IMR-90 (cell line): ENCODE data around the gene CACNB3. TPM values are rescaled to one million over a fixed set of nuclear protein-coding genes. Genes with fewer than 3 reads are reported as not detected.
"Not testable (repeated sequence)": the region's sequence is repeated elsewhere in the genome, so short reads cannot be mapped to it uniquely, and the experiment has no call there.

Experiments
- ATAC-seq: fragments of 200-7000 bp; cut with Tn5 transposase; 2 replicates; pipeline ENCODE4 v1.9.1; 2020; ENCODE audit warnings: low read depth, mild to moderate bottlenecking, moderate library complexity
- BruUV-seq: library from RNA; stranded (reverse); fragments of 400-500 nt; replicated peaks from 2 replicates; lab custom pipeline; 2021; lab: Mats Ljungman, UMichigan
- CTCF ChIA-PET: fragments of 300-600 bp; formaldehyde crosslinking; extraction: SDS; loops from one replicate; lab custom pipeline; 2021; ENCODE audit warnings: antibody characterized with exemption; lab: Yijun Ruan, JAX
- POLR2A ChIA-PET: fragments of 300-600 bp; sonication (Branson Sonifier 250); formaldehyde crosslinking; loops from one replicate; lab custom pipeline; 2022; ENCODE audit warnings: antibody characterized with exemption; ENCODE audit not compliant: unreplicated experiment; lab: Charles Lee
- DNase-seq: peaks from one replicate; pipeline ENCODE4 v3.0.0; 2013
- H2AFZ ChIP-seq: replicated peaks from 2 replicates; pipeline ENCODE3; 2013; ENCODE audit warnings: low read length, mild to moderate bottlenecking; ENCODE audit not compliant: poor library complexity
- H2AK5ac ChIP-seq: 2 replicates; pipeline ENCODE4 v1.6.1; 2013; ENCODE audit warnings: low read depth, low read length, inconsistent platforms
- H2AK9ac ChIP-seq: replicated peaks from 2 replicates; pipeline ENCODE3; 2013; ENCODE audit warnings: mild to moderate bottlenecking, low read depth, low read length, moderate library complexity; ENCODE audit not compliant: poor library complexity
- H2BK120ac ChIP-seq: 2 replicates; pipeline ENCODE4 v1.6.1; 2013; ENCODE audit warnings: low read depth, low read length, inconsistent platforms
- H2BK15ac ChIP-seq: 3 replicates; pipeline ENCODE4 v1.6.1; 2013; ENCODE audit warnings: low read depth, low read length, inconsistent platforms
- H2BK20ac ChIP-seq: 2 replicates; pipeline ENCODE4 v1.6.1; 2013; ENCODE audit warnings: low read depth, mild to moderate bottlenecking, inconsistent platforms, low read length, moderate library complexity
- H2BK5ac ChIP-seq: 2 replicates; pipeline ENCODE4 v1.6.1; 2013; ENCODE audit warnings: mild to moderate bottlenecking, low read depth, low read length, inconsistent platforms; ENCODE audit not compliant: poor library complexity, severe bottlenecking
- H3K14ac ChIP-seq: replicated peaks from 2 replicates; pipeline ENCODE4 v1.6.1; 2013; ENCODE audit warnings: low read depth, low read length, inconsistent platforms
- H3K18ac ChIP-seq: 2 replicates; pipeline ENCODE4 v1.6.1; 2013; ENCODE audit warnings: low read depth, low read length, control low read depth
- H3K23ac ChIP-seq: 2 replicates; pipeline ENCODE4 v1.6.1; 2013; ENCODE audit warnings: low read depth, low read length, inconsistent platforms
- H3K27ac ChIP-seq: 2 replicates; pipeline ENCODE4 v1.5.1; 2013; ENCODE audit warnings: mild to moderate bottlenecking, control low read depth, low read length; ENCODE audit not compliant: insufficient read depth
- H3K27me3 ChIP-seq: 2 replicates; pipeline ENCODE4 v1.6.1; 2013; ENCODE audit warnings: low read length; ENCODE audit not compliant: control insufficient read depth, insufficient read depth
- H3K36me3 ChIP-seq: 2 replicates; pipeline ENCODE4 v1.6.1; 2013; ENCODE audit warnings: low read length, mixed read lengths; ENCODE audit not compliant: control insufficient read depth, insufficient read depth
- H3K4ac ChIP-seq: 2 replicates; pipeline ENCODE4 v1.6.1; 2013; ENCODE audit warnings: low read depth, low read length, inconsistent platforms
- H3K4me1 ChIP-seq: 2 replicates; pipeline ENCODE4 v1.6.1; 2013; ENCODE audit warnings: low read length, mixed read lengths; ENCODE audit not compliant: control insufficient read depth, insufficient read depth
- H3K4me2 ChIP-seq: 2 replicates; pipeline ENCODE4 v1.6.1; 2013; ENCODE audit warnings: low read depth, mild to moderate bottlenecking, control low read depth, low read length, moderate library complexity
- H3K4me3 ChIP-seq: 2 replicates; pipeline ENCODE4 v1.5.1; 2013; ENCODE audit warnings: low read depth, mild to moderate bottlenecking, control low read depth, low read length, moderate library complexity; ENCODE audit not compliant: insufficient read depth
- H3K56ac ChIP-seq: 2 replicates; pipeline ENCODE4 v1.6.1; 2013; ENCODE audit warnings: low read length, inconsistent platforms; ENCODE audit not compliant: insufficient read depth; ENCODE audit errors: extremely low read depth
- H3K79me1 ChIP-seq, 2 experiments: 2 replicates each; pipeline ENCODE4 v1.6.1; 2013; ENCODE audit warnings: low read length in 2 of 2, inconsistent platforms in 1 of 2, low read depth in 1 of 2
- H3K9ac ChIP-seq: 2 replicates; pipeline ENCODE4 v1.6.1; 2013; ENCODE audit warnings: low read depth, low read length, control low read depth
- H3K9me1 ChIP-seq: 2 replicates; pipeline ENCODE4 v1.6.1; 2013; ENCODE audit warnings: low read length, inconsistent platforms; ENCODE audit not compliant: insufficient read depth
- H3K9me3 ChIP-seq: 2 replicates; pipeline ENCODE4 v1.6.1; 2013; ENCODE audit warnings: low read length; ENCODE audit not compliant: control insufficient read depth, insufficient read depth
- H4K20me1 ChIP-seq: 2 replicates; pipeline ENCODE4 v1.6.1; 2013; ENCODE audit warnings: low read length, inconsistent platforms; ENCODE audit not compliant: insufficient read depth
- H4K5ac ChIP-seq: 2 replicates; pipeline ENCODE4 v1.6.1; 2013; ENCODE audit warnings: mild to moderate bottlenecking, low read depth, low read length, control low read depth
- H4K8ac ChIP-seq, 2 experiments: 2 replicates each; pipeline ENCODE4 v1.6.1; 2013; ENCODE audit warnings: low read depth in 2 of 2, low read length in 2 of 2, control low read depth in 1 of 2, inconsistent platforms in 1 of 2
- H4K91ac ChIP-seq: 2 replicates; pipeline ENCODE4 v1.6.1; 2013; ENCODE audit warnings: low read depth, low read length, inconsistent platforms; ENCODE audit not compliant: insufficient read depth
- BHLHE40 ChIP-seq: fragments of 150-350 bp; IDR thresholded peaks from 2 replicates; pipeline ENCODE4 v1.6.1; 2016; ENCODE audit warnings: mild to moderate bottlenecking, low read depth, low read length
- CEBPB ChIP-seq: IDR thresholded peaks from 2 replicates; pipeline ENCODE4 v1.6.1; 2012; ENCODE audit warnings: low read depth, low read length, improper control_type of control experiment
- CHD1 ChIP-seq: IDR thresholded peaks from 2 replicates; pipeline ENCODE4 v1.6.1; 2012; ENCODE audit warnings: low read depth, low read length, improper control_type of control experiment
- MAFK ChIP-seq: IDR thresholded peaks from 2 replicates; pipeline ENCODE4 v1.6.1; 2012; ENCODE audit warnings: low read depth, low read length, improper control_type of control experiment
- NFE2L2 ChIP-seq: fragments of 150-350 bp; IDR thresholded peaks from 2 replicates; pipeline ENCODE4 v1.6.1; 2016; ENCODE audit warnings: low read depth, mild to moderate bottlenecking, low read length
- POLR2A ChIP-seq: IDR thresholded peaks from 2 replicates; pipeline ENCODE4 v1.6.1; 2012; ENCODE audit warnings: mild to moderate bottlenecking, low read depth, low read length
- RAD21 ChIP-seq: IDR thresholded peaks from 2 replicates; pipeline ENCODE4 v1.6.1; 2012; ENCODE audit warnings: low read length, improper control_type of control experiment
- RCOR1 ChIP-seq: IDR thresholded peaks from 2 replicates; pipeline ENCODE4 v1.6.1; 2012; ENCODE audit warnings: mild to moderate bottlenecking, low read length, improper control_type of control experiment; ENCODE audit not compliant: insufficient replicate concordance
- RFX5 ChIP-seq: IDR thresholded peaks from 2 replicates; pipeline ENCODE4 v1.8.0; 2012; ENCODE audit warnings: low read depth, mild to moderate bottlenecking, low read length, moderate library complexity
- WGBS, 2 experiments: methylation state at CpG; one replicate each; pipeline versions ENCODE4 v1.1.5 to v1.1.7; 2013; ENCODE audit warnings: missing lambda C conversion rate in 2 of 2; ENCODE audit not compliant: insufficient read length in 1 of 2; ENCODE audit errors: extremely low coverage in 2 of 2; 5-methylcytosine and 5-hydroxymethylcytosine counted together
- dilution Hi-C: fragments of 300-500 bp; cut with HindIII; formaldehyde crosslinking; loops from one replicate; pipeline ENCODE4 v1.14.3; 2018; ENCODE audit warnings: low sequenced_read_pairs; ENCODE audit not compliant: unreplicated experiment
- in situ Hi-C: fragments of 300-500 bp; cut with MboI; formaldehyde crosslinking; loops from 3 replicates; pipeline ENCODE4 v1.14.3; 2019; ENCODE audit warnings: low sequenced_read_pairs, inconsistent platforms, mixed read lengths
- intact Hi-C: fragments of 100-400 bp; cut with micrococcal nuclease; formaldehyde crosslinking; loops from 2 replicates; pipeline ENCODE4 v1.10.0; 2022
- polyA plus RNA-seq, 3 experiments: library from polyadenylated mRNA; depleted of rRNA; stranded (reverse); fragments of >200 nt; gene quantifications; 2 replicates each; pipeline ENCODE4 v1.2.3, GENCODE V29; 2012; ENCODE audit warnings: low replicate concordance in 1 of 3
- total RNA-seq: library from RNA; depleted of rRNA; stranded (reverse); fragments of >200 nt; gene quantifications from 2 replicates; pipeline ENCODE4 v1.2.3, GENCODE V29; 2012
- TF ChIP-seq, protein P1 (sequence below): fragments of 150-350 bp; IDR thresholded peaks from 2 replicates; pipeline ENCODE4 v1.6.1; 2016; ENCODE audit warnings: low read depth, mild to moderate bottlenecking, low read length, moderate library complexity, borderline replicate concordance

Gene CACNB3
- total and polyA plus RNA-seq, 2 of the 4 experiments (the other 2 are of a cell fraction): 18.1 to 45.1 TPM

GRCh38 chr12:48873096-48873495 is 54.8 kb downstream of the CACNB3 start:
- no peak overlapping the region for H2AFZ ChIP-seq
- no peak overlapping the region for H3K4me2 ChIP-seq
- H3K56ac ChIP-seq: no peak overlapping the region
- H3K14ac ChIP-seq: no peak overlapping the region
- CTCF ChIA-PET: interaction anchor here (0.5 to 2.2 kb wide), 4 partner anchors 18 to 35 kb away, joined by 3 to 7 read pairs (median 6); no protein-coding TSS in a partner anchor
- H4K8ac ChIP-seq: no peak overlapping the region
- H2BK20ac ChIP-seq: no peak overlapping the region
- H2AK5ac ChIP-seq: no peak overlapping the region
- DNase-seq: no peak
- POLR2A ChIA-PET: no interaction called here
- no peak overlapping the region for H2BK120ac ChIP-seq
- H3K4me1 ChIP-seq: no peaks in the 10 kb centered on the region
- no peaks in the 10 kb centered on the region for H4K20me1 ChIP-seq
- WGBS, 2 experiments: no CpG with 5 or more reads among the region's 4 CpGs
- no peak for ATAC-seq
- no peak overlapping the region for H2BK5ac ChIP-seq
- H3K27ac ChIP-seq: no peak overlapping the region
- no peak overlapping the region for H4K5ac ChIP-seq
- H3K23ac ChIP-seq: no peak overlapping the region
- BruUV-seq: no TSS peak
- no peaks in the 10 kb centered on the region for H3K79me1 ChIP-seq
- no peak overlapping the region for H3K9ac ChIP-seq
- in situ Hi-C loops (no loop called here), dilution Hi-C loops (no loop called here), intact Hi-C loops (no loop called here)
- no peak overlapping the region for H3K4ac ChIP-seq
- no peak for TF ChIP-seq NFE2L2
- no peak for TF ChIP-seq RAD21
- TF ChIP-seq POLR2A: no peak
- TF ChIP-seq MAFK: no peak
- TF ChIP-seq, protein P1, sequence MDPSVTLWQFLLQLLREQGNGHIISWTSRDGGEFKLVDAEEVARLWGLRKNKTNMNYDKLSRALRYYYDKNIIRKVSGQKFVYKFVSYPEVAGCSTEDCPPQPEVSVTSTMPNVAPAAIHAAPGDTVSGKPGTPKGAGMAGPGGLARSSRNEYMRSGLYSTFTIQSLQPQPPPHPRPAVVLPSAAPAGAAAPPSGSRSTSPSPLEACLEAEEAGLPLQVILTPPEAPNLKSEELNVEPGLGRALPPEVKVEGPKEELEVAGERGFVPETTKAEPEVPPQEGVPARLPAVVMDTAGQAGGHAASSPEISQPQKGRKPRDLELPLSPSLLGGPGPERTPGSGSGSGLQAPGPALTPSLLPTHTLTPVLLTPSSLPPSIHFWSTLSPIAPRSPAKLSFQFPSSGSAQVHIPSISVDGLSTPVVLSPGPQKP: no peak
- TF ChIP-seq CHD1: no peak
- no peak for TF ChIP-seq RFX5
- TF ChIP-seq BHLHE40: no peak
- no peak for TF ChIP-seq CEBPB
- TF ChIP-seq RCOR1: no peak
- H2AK9ac ChIP-seq: no peak overlapping the region
- H3K36me3 ChIP-seq: no peaks in the 10 kb centered on the region
- no peaks in the 10 kb centered on the region for H3K9me1 ChIP-seq
- H3K9me3 ChIP-seq: no peaks in the 10 kb centered on the region
- H3K4me3 ChIP-seq: no peak overlapping the region
- H2BK15ac ChIP-seq: no peak overlapping the region
- H3K27me3 ChIP-seq: peaks cover 15% of the 10 kb centered on the region
- no peak overlapping the region for H3K18ac ChIP-seq
- no peak overlapping the region for H4K91ac ChIP-seq

DNA sequence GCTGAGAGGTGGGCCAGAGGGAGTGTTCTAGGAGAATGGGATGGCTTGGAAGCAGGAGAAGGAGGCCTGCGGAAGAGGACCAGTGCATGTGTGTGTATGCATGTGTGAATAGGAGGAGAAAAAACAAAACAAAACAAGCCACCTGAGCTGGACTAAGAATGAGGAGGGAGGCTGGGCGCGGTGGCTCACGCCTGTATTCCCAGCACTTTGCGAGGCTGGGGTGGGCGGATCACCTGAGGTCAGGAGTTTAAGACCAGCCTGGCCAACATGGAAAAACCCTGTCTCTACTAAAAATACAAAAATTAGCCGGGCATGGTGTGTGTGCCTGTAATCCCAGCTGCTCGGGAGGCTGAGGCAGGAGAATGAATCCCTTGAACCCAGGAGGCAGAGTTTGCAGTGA is 55.2 kb downstream of the CACNB3 start:
- intact Hi-C loops, H2AFZ ChIP-seq, H3K36me3 ChIP-seq, H3K56ac ChIP-seq, H3K23ac ChIP-seq, H3K4me2 ChIP-seq, H3K4ac ChIP-seq, H2AK9ac ChIP-seq, H4K20me1 ChIP-seq, H3K4me3 ChIP-seq, in situ Hi-C loops, H4K5ac ChIP-seq, H3K9ac ChIP-seq, POLR2A ChIA-PET, H2AK5ac ChIP-seq, H2BK120ac ChIP-seq, ATAC-seq, H2BK20ac ChIP-seq, H3K79me1 ChIP-seq, H4K91ac ChIP-seq, H3K4me1 ChIP-seq, H2BK5ac ChIP-seq, H3K18ac ChIP-seq, H3K27ac ChIP-seq, H3K9me1 ChIP-seq, H3K14ac ChIP-seq, dilution Hi-C loops, H4K8ac ChIP-seq, DNase-seq, BruUV-seq, H3K9me3 ChIP-seq, H2BK15ac ChIP-seq: not testable (repeated sequence)
- peaks cover 16% of the 10 kb centered on the region for H3K27me3 ChIP-seq
- CTCF ChIA-PET: interaction anchor here (1.2 to 2.2 kb wide), 3 partner anchors 17 to 21 kb away, joined by 3 to 7 read pairs (median 7); no protein-coding TSS in a partner anchor
- WGBS, 2 experiments: no CpG with 5 or more reads among the region's 8 CpGs
